ENCODE data around the gene CLEC18C.
"Not testable (repeated sequence)": the region's sequence is repeated elsewhere in the genome, so short reads cannot be mapped to it uniquely, and the experiment has no call there.

DNA sequence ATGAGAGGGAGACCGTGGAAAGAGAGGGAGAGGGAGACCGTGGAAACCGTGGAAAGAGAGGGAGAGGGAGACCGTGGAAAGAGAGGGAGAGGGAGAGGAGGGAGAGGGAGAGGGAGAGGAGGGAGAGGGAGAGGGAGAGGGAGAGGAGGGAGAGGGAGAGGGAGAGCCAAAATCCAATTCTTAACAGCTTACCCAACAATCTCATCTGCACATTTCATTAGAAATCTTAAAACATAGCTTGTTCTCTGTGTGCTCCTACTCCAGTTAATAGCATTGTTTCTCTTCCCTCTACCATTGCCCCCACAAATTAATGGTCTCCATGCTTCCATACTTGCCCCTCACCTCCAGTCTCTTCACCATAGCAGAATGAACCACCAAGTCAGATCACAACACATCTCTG, 51.8 kb downstream of the CLEC18C start:
- TF ChIP-seq USF2 (IDR thresholded peaks at IDR 0.05; ENCODE audit: borderline replicate concordance, low read depth, low read length); MXI1 (IDR thresholded peaks at IDR 0.05; ENCODE audit: low read depth, low read length); POLR2A (IDR thresholded peaks at IDR 0.05; ENCODE audit: low read depth, low read length); CTCF (IDR thresholded peaks at IDR 0.05 in 2 of 3, conservative IDR thresholded peaks at IDR 0.05 in 1 of 3; ENCODE audit: control insufficient read depth in 2 of 3, extremely low read depth in 1 of 3, insufficient read depth in 1 of 3, low read depth in 3 of 3, low read length in 3 of 3); BMI1 (IDR thresholded peaks at IDR 0.05; ENCODE audit: borderline replicate concordance); JUND (IDR thresholded peaks at IDR 0.05; ENCODE audit: low read depth, low read length); TAF1 (IDR thresholded peaks at IDR 0.05; ENCODE audit: borderline replicate concordance, low read depth, low read length); KDM1A (IDR thresholded peaks at IDR 0.05; ENCODE audit: borderline replicate concordance); POLR2AphosphoS5 (IDR thresholded peaks at IDR 0.05; ENCODE audit: low read length); CUX1 (IDR thresholded peaks at IDR 0.05; ENCODE audit: insufficient replicate concordance, low read depth, low read length): not testable (repeated sequence)
